Psoas muscle (tissue), 8 donors: ENCODE measurements around the gene SMARCA4. TPM values are rescaled to one million over a fixed set of nuclear protein-coding genes. Genes with fewer than 3 reads are reported as not detected.

Experiments
- ATAC-seq, 4 donors: fragments of 200-7000 bp; cut with Tn5 transposase; one replicate each; pipeline ENCODE4 v1.9.1; 2020; ENCODE audit warnings: moderate library complexity in 3 of 4, mild to moderate bottlenecking in 2 of 4
- DNase-seq, 2 donors: peaks; one replicate each; pipeline ENCODE4 v3.0.0-alpha.2; 2020
- H3K27ac ChIP-seq: fragments of 200-600 bp; one replicate; pipeline ENCODE4 v1.8.0; 2022
- H3K27me3 ChIP-seq, 3 donors: fragments of 200-600 bp in 1 of 3; one replicate each; pipeline versions ENCODE4 v1.6.1 to v1.8.0; 2013 to 2022; ENCODE audit warnings: low read length in 2 of 3, mild to moderate bottlenecking in 2 of 3, moderate library complexity in 1 of 3; ENCODE audit not compliant: insufficient read depth in 3 of 3
- H3K36me3 ChIP-seq, 2 donors: fragments of 200-600 bp in 1 of 2; one replicate each; pipeline versions ENCODE4 v1.6.1 to v1.8.0; 2013 to 2022; ENCODE audit warnings: low read depth in 1 of 2, mild to moderate bottlenecking in 1 of 2, moderate library complexity in 1 of 2; ENCODE audit not compliant: insufficient read depth in 1 of 2
- H3K4me1 ChIP-seq: fragments of 200-600 bp; one replicate; pipeline ENCODE4 v1.8.0; 2022
- H3K4me3 ChIP-seq: fragments of 200-600 bp; one replicate; pipeline ENCODE4 v1.8.0; 2022; ENCODE audit warnings: mild to moderate bottlenecking
- H3K9me3 ChIP-seq: fragments of 200-600 bp; one replicate; pipeline ENCODE4 v1.8.0; 2022
- WGBS, 3 donors: extraction: QIAGEN DNeasy Blood & Tissue Kit; methylation state at CpG; one replicate each; pipeline versions ENCODE4 v1.1.6 to v1.1.7; 2013; 5-methylcytosine and 5-hydroxymethylcytosine counted together
- intact Hi-C, 2 donors: fragments of 100-400 bp; cut with DNase I; formaldehyde crosslinking; loops; one replicate each; pipeline versions ENCODE4 v1.11.0 to v1.14.2; 2022
- polyA plus RNA-seq, 3 donors: library from polyadenylated mRNA; stranded (reverse); fragments of 200-250 nt; gene quantifications; one replicate each; pipeline ENCODE4 v1.2.3, GENCODE V29; 2013
- total RNA-seq, 4 donors: library from RNA; stranded (reverse); fragmentation: NEBNext Ultra II Directional in 2 of 4; extraction: Animal tissue kit (Norgen Biotek cat#: 25700) in 2 of 4; gene quantifications; one replicate each; pipeline versions ENCODE4 v1.2.1 to v1.2.4, GENCODE V29; 2021 to 2023
- TF ChIP-seq, protein P1 (sequence below): fragments of 200-600 bp; IDR thresholded peaks from one replicate; pipeline ENCODE4 v1.8.0; 2022; ENCODE audit warnings: antibody characterized with exemption
- donor health status: healthy with polysubstance abuse.
- donor health status: DM: no; HTN: no; CAD: no; lungs with moderate emphysema.
- donor health status: Bipolar disorder and iron deficiency.
- donor health status: healthy.
- donor health status: DM: yes; HTN: yes; CAD: no.
- donor health status: DM: no; HTN: no; CAD: no.
- donor health status: DM: no; HTN: no; CAD: no.
- donor health status: DM: yes; HTN: yes; CAD: no.

Gene SMARCA4
- total and polyA plus RNA-seq, 7 donors, result 34.8 to 124 (median 51.9) TPM

DNA sequence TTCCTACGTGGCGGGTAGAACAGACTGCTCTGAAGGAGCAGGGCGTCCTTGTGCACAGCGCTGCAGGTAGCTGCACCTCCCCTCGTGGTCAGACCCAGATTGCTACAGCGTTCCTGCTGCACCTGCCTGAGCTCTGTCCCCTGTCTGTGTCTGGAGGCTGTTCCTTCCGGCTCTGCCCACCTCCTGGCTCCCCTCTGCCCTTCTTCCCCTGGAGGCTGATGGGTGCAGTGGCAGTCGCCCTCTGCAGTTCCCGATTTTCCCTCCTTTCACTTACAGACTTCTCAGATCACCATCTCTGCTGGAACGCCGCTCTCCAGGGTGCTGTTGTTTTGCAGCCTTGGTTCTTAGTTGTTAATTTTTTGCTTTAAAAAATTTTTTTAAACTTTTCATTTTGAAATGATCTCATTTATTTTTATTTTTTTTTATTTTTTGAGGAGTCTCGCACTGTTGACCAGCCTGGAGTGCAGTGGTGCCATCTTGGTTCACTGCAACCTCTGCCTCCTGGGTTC is 53.6 kb downstream of the SMARCA4 start:
- no peak for ATAC-seq
- Histone ChIP-seq H3K27ac (no peak overlapping the region), H3K4me3 (no peak overlapping the region), H3K4me1 (no peaks in the 10 kb centered on the region), H3K36me3 (peaks cover 10 to 98% of the 10 kb centered on the region in 2 donors), H3K9me3 (no peaks in the 10 kb centered on the region), H3K27me3 (no peaks in the 10 kb centered on the region)
- TF ChIP-seq, protein P1, sequence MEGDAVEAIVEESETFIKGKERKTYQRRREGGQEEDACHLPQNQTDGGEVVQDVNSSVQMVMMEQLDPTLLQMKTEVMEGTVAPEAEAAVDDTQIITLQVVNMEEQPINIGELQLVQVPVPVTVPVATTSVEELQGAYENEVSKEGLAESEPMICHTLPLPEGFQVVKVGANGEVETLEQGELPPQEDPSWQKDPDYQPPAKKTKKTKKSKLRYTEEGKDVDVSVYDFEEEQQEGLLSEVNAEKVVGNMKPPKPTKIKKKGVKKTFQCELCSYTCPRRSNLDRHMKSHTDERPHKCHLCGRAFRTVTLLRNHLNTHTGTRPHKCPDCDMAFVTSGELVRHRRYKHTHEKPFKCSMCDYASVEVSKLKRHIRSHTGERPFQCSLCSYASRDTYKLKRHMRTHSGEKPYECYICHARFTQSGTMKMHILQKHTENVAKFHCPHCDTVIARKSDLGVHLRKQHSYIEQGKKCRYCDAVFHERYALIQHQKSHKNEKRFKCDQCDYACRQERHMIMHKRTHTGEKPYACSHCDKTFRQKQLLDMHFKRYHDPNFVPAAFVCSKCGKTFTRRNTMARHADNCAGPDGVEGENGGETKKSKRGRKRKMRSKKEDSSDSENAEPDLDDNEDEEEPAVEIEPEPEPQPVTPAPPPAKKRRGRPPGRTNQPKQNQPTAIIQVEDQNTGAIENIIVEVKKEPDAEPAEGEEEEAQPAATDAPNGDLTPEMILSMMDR, result no peak
- no peak for DNase-seq
- intact Hi-C loops, result loop anchor here in 1 of 2 donors (10.0 kb wide), 1 partner anchor 70 kb away; no protein-coding TSS in a partner anchor
- WGBS, 3 donors, result 88 to 93% (median 89%) methylated on average over 12 of the region's 12 CpGs

GRCh38 chr19:11016631-11017030 is 55.8 kb downstream of the SMARCA4 start:
- Histone ChIP-seq H3K27ac (no peak overlapping the region), H3K27me3 (no peaks in the 10 kb centered on the region), H3K9me3 (no peaks in the 10 kb centered on the region), H3K4me3 (no peak overlapping the region), H3K4me1 (no peaks in the 10 kb centered on the region), H3K36me3 (peaks cover 7 to 99% of the 10 kb centered on the region in 2 donors)
- TF ChIP-seq, protein P1, result no peak
- intact Hi-C loops, result loop anchor here in 1 of 2 donors (10.0 kb wide), 1 partner anchor 72 kb away; no protein-coding TSS in a partner anchor
- ATAC-seq (no peak), DNase-seq (no peak)
- 62 to 72% (median 69%) methylated on average over 5 of the region's 5 CpGs for WGBS, 3 donors

DNA sequence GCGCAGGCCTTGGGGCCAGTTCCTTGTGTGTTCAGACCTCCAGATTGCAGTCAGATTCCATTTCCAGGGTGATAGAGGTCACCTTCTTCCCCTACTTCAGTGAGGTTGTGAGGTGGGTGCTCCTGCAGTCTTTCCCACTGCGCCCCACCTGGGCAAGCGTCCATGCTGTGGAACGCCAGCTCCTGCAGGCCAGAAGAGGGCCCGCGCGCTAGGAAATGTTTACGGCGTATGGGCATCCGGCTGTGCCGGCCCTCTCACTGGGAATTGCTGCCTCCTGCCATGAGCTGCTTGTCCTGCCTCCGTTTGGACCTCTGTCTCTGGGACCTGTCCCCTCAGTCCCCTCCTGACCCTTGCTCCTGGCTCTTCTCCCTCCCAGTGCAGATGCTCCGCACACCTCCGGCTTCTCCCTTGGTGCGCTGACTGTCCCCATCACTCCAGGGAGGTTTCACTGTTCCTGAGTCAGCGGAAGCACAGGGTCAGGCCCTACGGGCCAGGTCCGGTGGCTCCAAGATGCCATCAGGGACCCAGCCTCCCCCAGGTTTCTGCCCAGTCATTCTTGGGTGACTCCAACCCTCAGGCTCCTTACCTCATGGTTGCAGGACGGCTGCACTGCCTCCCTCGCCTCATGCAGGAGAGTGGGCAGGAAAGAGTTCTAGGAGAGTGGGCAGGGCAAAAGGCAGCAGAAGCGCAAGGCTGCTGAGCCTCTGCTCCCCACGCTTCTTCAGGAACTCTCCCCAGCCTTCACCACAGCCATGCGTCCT is 56.6 kb downstream of the SMARCA4 start:
- Histone ChIP-seq H3K27ac (no peak overlapping the region), H3K4me1 (no peaks in the 10 kb centered on the region), H3K36me3 (peaks cover 5 to 99% of the 10 kb centered on the region in 2 donors), H3K27me3 (no peaks in the 10 kb centered on the region), H3K9me3 (no peaks in the 10 kb centered on the region), H3K4me3 (no peak overlapping the region)
- ATAC-seq (no peak), DNase-seq (no peak)
- TF ChIP-seq, protein P1, result no peak
- 92 to 94% (median 93%) methylated on average over 23 of the region's 23 CpGs for WGBS, 3 donors
- intact Hi-C loops, result loop anchor here in 1 of 2 donors (10.0 kb wide), 1 partner anchor 73 kb away; no protein-coding TSS in a partner anchor

GRCh38 chr19:11018179-11018578 is 57.3 kb downstream of the SMARCA4 start:
- H3K36me3 ChIP-seq, result peaks cover 5 to 99% of the 10 kb centered on the region in 2 donors
- no peaks in the 10 kb centered on the region for H3K9me3 ChIP-seq
- H3K27me3 ChIP-seq, result no peaks in the 10 kb centered on the region
- H3K4me1 ChIP-seq, result no peaks in the 10 kb centered on the region
- intact Hi-C loops, result loop anchor here in 1 of 2 donors (10.0 kb wide), 1 partner anchor 73 kb away; no protein-coding TSS in a partner anchor
- H3K4me3 ChIP-seq, result no peak overlapping the region
- ATAC-seq (peak in 1 of 4 donors; percentile 19), DNase-seq (no peak)
- 78 to 84% (median 83%) methylated on average over 12 of the region's 12 CpGs for WGBS, 3 donors
- TF ChIP-seq, protein P1, result no peak
- no peak overlapping the region for H3K27ac ChIP-seq
